Stimulated activated effector memory CD8-positive, alpha-beta T cell treated with anti-CD3 and anti-CD28 coated beads, Interleukin-12 subunit alpha, Interleukin-12 subunit beta, amount 100 ng/mL, for 72 hours (primary cell): ENCODE measurements around the gene DYNC1LI1.

Source experiments
- ATAC-seq: fragments of 150-1000 bp; cut with Tn5 transposase; 2 replicates; pipeline ENCODE4 v1.10.0; 2021
- DNase-seq, 2 donors: peaks; one replicate each; pipeline ENCODE4 v3.0.0; 2021 to 2022; ENCODE audit warnings: low spot score in 2 of 2
- H3K27ac Mint-ChIP-seq: one replicate; pipeline ENCODE4 v1.8.0; 2022; ENCODE audit warnings: mild to moderate bottlenecking, mixed read lengths
- H3K36me3 Mint-ChIP-seq: one replicate; pipeline ENCODE4 v1.8.0; 2022; ENCODE audit warnings: mild to moderate bottlenecking, mixed read lengths
- H3K4me1 Mint-ChIP-seq: one replicate; pipeline ENCODE4 v1.8.0; 2022; ENCODE audit warnings: mixed read lengths
- H3K4me3 Mint-ChIP-seq: one replicate; pipeline ENCODE4 v1.8.0; 2022; ENCODE audit warnings: mild to moderate bottlenecking, mixed read lengths
- H3K9me3 Mint-ChIP-seq: one replicate; pipeline ENCODE4 v1.8.0; 2022; ENCODE audit warnings: mixed read lengths

DYNC1LI1 gene

GRCh38 chr3:32562640-32563039 is 8.0 kb downstream of the DYNC1LI1 start:
- Mint-ChIP-seq H3K4me1 (peaks cover 13% of the 10 kb centered on the region), H3K9me3 (no peaks in the 10 kb centered on the region), H3K4me3 (no peak overlapping the region), H3K36me3 (peaks cover 22% of the 10 kb centered on the region), H3K27ac (peak overlapping the region; percentile 35)
- no peak for DNase-seq
- ATAC-seq = no peak

GRCh38 chr3:32557640-32558352 is 12.9 kb downstream of the DYNC1LI1 start:
- Mint-ChIP-seq H3K9me3 (no peaks in the 10 kb centered on the region), H3K36me3 (peaks cover 5% of the 10 kb centered on the region), H3K4me1 (peaks cover 23% of the 10 kb centered on the region), H3K4me3 (no peak overlapping the region), H3K27ac (no peak overlapping the region)
- ATAC-seq (no peak), DNase-seq (no peak)

GRCh38 chr3:32556332-32556731 is 14.3 kb downstream of the DYNC1LI1 start:
- H3K36me3 Mint-ChIP-seq = peaks cover 5% of the 10 kb centered on the region
- H3K27ac Mint-ChIP-seq = no peak overlapping the region
- DNase-seq = no peak
- no peaks in the 10 kb centered on the region for H3K9me3 Mint-ChIP-seq
- H3K4me3 Mint-ChIP-seq = no peak overlapping the region
- peaks cover 34% of the 10 kb centered on the region for H3K4me1 Mint-ChIP-seq
- ATAC-seq = peak; percentile 44

- H3K27ac Mint-ChIP-seq = no peak overlapping the region
- no peak overlapping the region for H3K4me3 Mint-ChIP-seq
- H3K36me3 Mint-ChIP-seq = peaks cover 2% of the 10 kb centered on the region
- no peak for DNase-seq
- no peaks in the 10 kb centered on the region for H3K9me3 Mint-ChIP-seq
- ATAC-seq = no peak
- peaks cover 38% of the 10 kb centered on the region for H3K4me1 Mint-ChIP-seq
Measured at GRCh38 chr3:32553973-32554372, 16.7 kb downstream of the DYNC1LI1 start.

GRCh38 chr3:32553459-32553858 is 17.2 kb downstream of the DYNC1LI1 start:
- Mint-ChIP-seq H3K36me3 (no peaks in the 10 kb centered on the region), H3K4me1 (peaks cover 38% of the 10 kb centered on the region), H3K4me3 (no peak overlapping the region), H3K9me3 (no peaks in the 10 kb centered on the region), H3K27ac (no peak overlapping the region)
- no peak for ATAC-seq
- DNase-seq = no peak

- Mint-ChIP-seq H3K4me3 (no peak overlapping the region), H3K4me1 (peaks cover 38% of the 10 kb centered on the region), H3K9me3 (no peaks in the 10 kb centered on the region), H3K27ac (peak overlapping the region; percentile 1), H3K36me3 (no peaks in the 10 kb centered on the region)
- ATAC-seq = no peak
- no peak for DNase-seq
Measured at GRCh38 chr3:32552013-32552412, 18.6 kb downstream of the DYNC1LI1 start.

GRCh38 chr3:32551496-32551895 is 19.2 kb downstream of the DYNC1LI1 start:
- DNase-seq (no peak), ATAC-seq (no peak)
- Mint-ChIP-seq H3K36me3 (no peaks in the 10 kb centered on the region), H3K4me1 (peaks cover 37% of the 10 kb centered on the region), H3K9me3 (no peaks in the 10 kb centered on the region), H3K27ac (no peak overlapping the region), H3K4me3 (no peak overlapping the region)

GRCh38 chr3:32551087-32551486 is 19.6 kb downstream of the DYNC1LI1 start:
- no peak for DNase-seq
- Mint-ChIP-seq H3K27ac (no peak overlapping the region), H3K9me3 (no peaks in the 10 kb centered on the region), H3K4me3 (no peak overlapping the region), H3K4me1 (peaks cover 35% of the 10 kb centered on the region), H3K36me3 (peaks cover under 1% of the 10 kb centered on the region)
- no peak for ATAC-seq

GRCh38 chr3:32545305-32545704 is 25.4 kb downstream of the DYNC1LI1 start:
- Mint-ChIP-seq H3K27ac (no peak overlapping the region), H3K4me3 (no peak overlapping the region), H3K4me1 (peaks cover 6% of the 10 kb centered on the region), H3K9me3 (no peaks in the 10 kb centered on the region), H3K36me3 (peaks cover 53% of the 10 kb centered on the region)
- ATAC-seq = no peak
- no peak for DNase-seq

- no peak for DNase-seq
- no peak overlapping the region for H3K4me3 Mint-ChIP-seq
Measured at GRCh38 chr3:32544894-32545293, 25.8 kb downstream of the DYNC1LI1 start.

GRCh38 chr3:32542807-32543206 is 27.9 kb downstream of the DYNC1LI1 start:
- ATAC-seq = no peak
- no peaks in the 10 kb centered on the region for H3K9me3 Mint-ChIP-seq
- no peak for DNase-seq
- peaks cover 6% of the 10 kb centered on the region for H3K4me1 Mint-ChIP-seq
- H3K27ac Mint-ChIP-seq = no peak overlapping the region
- peaks cover 77% of the 10 kb centered on the region for H3K36me3 Mint-ChIP-seq
- no peak overlapping the region for H3K4me3 Mint-ChIP-seq

More at GRCh38 chr3:32544894-32545293, 25.8 kb downstream of the DYNC1LI1 start:
- Mint-ChIP-seq H3K27ac (peak overlapping the region; percentile 70), H3K9me3 (no peaks in the 10 kb centered on the region), H3K4me1 (peaks cover 6% of the 10 kb centered on the region), H3K36me3 (peaks cover 57% of the 10 kb centered on the region)
- no peak for ATAC-seq

GRCh38 chr3:32540899-32541298 is 29.8 kb downstream of the DYNC1LI1 start:
- Mint-ChIP-seq H3K4me3 (no peak overlapping the region), H3K27ac (no peak overlapping the region), H3K9me3 (no peaks in the 10 kb centered on the region), H3K4me1 (no peaks in the 10 kb centered on the region), H3K36me3 (peaks cover 83% of the 10 kb centered on the region)
- ATAC-seq = no peak
- no peak for DNase-seq

- Mint-ChIP-seq H3K36me3 (peaks cover 79% of the 10 kb centered on the region), H3K9me3 (no peaks in the 10 kb centered on the region), H3K4me1 (peaks cover 8% of the 10 kb centered on the region), H3K27ac (no peak overlapping the region), H3K4me3 (no peak overlapping the region)
- ATAC-seq = no peak
- DNase-seq = no peak
Measured at GRCh38 chr3:32532434-32532833, 38.2 kb downstream of the DYNC1LI1 start.

- Mint-ChIP-seq H3K36me3 (peaks cover 86% of the 10 kb centered on the region), H3K4me3 (no peak overlapping the region), H3K9me3 (no peaks in the 10 kb centered on the region), H3K4me1 (peaks cover 8% of the 10 kb centered on the region), H3K27ac (peak overlapping the region; percentile 40)
- DNase-seq = no peak
- peak; percentile 84 for ATAC-seq
Measured at GRCh38 chr3:32531010-32531647, 39.5 kb downstream of the DYNC1LI1 start.

GRCh38 chr3:32525720-32526119 is 44.9 kb downstream of the DYNC1LI1 start:
- DNase-seq (no peak), ATAC-seq (no peak)
- H3K4me1 Mint-ChIP-seq = no peaks in the 10 kb centered on the region
- H3K36me3 Mint-ChIP-seq = peaks cover 70% of the 10 kb centered on the region
- H3K27ac Mint-ChIP-seq = no peak overlapping the region
- no peaks in the 10 kb centered on the region for H3K9me3 Mint-ChIP-seq
- no peak overlapping the region for H3K4me3 Mint-ChIP-seq

- Mint-ChIP-seq H3K36me3 (peaks cover 40% of the 10 kb centered on the region), H3K9me3 (no peaks in the 10 kb centered on the region), H3K4me1 (no peaks in the 10 kb centered on the region), H3K4me3 (no peak overlapping the region), H3K27ac (peak overlapping the region; percentile 4)
- ATAC-seq (no peak), DNase-seq (no peak)
Measured at GRCh38 chr3:32522682-32523081, 48.0 kb downstream of the DYNC1LI1 start.
